ENCODE data around the gene CNKSR3.

CNKSR3 gene

DNA sequence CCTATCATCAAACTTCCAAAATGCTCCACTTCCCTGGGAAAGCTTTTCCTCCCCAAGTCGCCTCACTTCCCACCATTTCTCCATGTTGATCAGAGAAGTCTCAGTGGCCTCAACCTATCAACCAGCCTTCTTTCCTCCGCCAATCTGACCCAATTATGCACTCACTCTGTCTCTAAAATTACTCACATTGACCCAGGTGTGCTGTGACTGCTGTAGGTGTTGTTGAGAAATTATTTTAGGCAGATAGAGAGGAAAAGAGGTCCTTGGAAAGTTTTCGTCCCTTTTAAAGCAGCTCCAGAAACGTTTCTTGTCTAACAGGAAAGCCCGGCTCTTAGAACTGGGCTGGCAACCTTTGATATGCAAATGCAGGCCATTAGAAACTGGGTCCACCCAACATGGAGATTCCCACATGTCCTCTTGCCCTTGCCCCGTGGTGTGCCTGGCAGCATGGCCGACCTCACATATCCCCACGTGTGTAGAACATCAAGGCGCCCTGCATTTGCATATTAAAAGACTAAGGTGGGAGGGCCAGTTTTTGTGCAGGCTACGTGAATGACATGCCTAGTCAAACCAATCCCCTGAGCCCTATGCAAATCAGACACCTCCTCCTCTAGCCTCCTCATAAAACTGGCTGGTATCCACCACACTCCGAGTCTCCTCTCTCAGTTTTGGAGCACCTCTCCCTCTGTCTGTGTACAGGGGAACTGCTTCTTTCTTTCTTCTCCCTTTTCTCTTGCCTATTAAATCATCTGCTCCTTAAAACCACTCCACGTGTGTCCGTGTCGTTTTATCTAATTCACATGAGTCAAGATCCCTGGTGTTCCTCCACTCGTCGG, 166.8 kb downstream of the CNKSR3 start:
- Histone ChIP-seq H3K9me3 (ENCODE audit: control insufficient read depth in 1 of 2, low read length in 2 of 2) (peaks cover 0 to 1% of the 10 kb centered on the region in 2 donors), H3K4me1 (ENCODE audit: control insufficient read depth in 1 of 2, insufficient read depth in 2 of 2, low read length in 2 of 2) (no peaks in the 10 kb centered on the region), H3K4me3 (ENCODE audit: low read depth in 1 of 2, low read length in 2 of 2) (peak overlapping the region; percentile 54 to 66), H3K27me3 (ENCODE audit: control insufficient read depth in 1 of 2, insufficient read depth in 2 of 2, low read length in 2 of 2) (no peaks in the 10 kb centered on the region), H3K9ac (ENCODE audit: low read depth in 1 of 2, low read length in 2 of 2) (no peak overlapping the region), H3K36me3 (ENCODE audit: control insufficient read depth in 1 of 2, insufficient read depth in 2 of 2, low read length in 2 of 2) (no peaks in the 10 kb centered on the region), H3K27ac (ENCODE audit: low read depth, low read length) (no peak overlapping the region)

DNA sequence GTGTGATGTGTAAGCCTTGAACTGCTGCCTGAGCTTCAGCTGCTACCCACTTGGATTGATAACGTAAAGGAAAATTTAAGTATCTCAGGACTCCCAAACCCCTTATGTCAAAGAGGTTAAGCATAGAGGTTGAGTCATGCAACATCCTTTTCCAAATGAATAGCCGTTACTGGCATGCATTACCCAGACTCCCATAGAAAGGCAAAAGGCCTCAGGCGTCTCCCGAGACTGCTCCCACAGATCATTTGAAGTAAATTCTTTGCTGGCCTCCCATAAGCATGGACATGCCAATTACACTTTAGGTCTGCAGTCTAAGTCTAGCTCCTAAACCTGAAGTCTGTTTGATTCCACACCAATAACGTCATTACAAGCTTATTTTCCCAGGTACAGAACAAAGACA, 168.6 kb downstream of the CNKSR3 start:
- Histone ChIP-seq H3K27ac (ENCODE audit: low read depth, low read length) (no peak overlapping the region), H3K4me3 (ENCODE audit: low read depth in 1 of 2, low read length in 2 of 2) (no peak overlapping the region), H3K27me3 (ENCODE audit: control insufficient read depth in 1 of 2, insufficient read depth in 2 of 2, low read length in 2 of 2) (no peaks in the 10 kb centered on the region), H3K9me3 (ENCODE audit: control insufficient read depth in 1 of 2, low read length in 2 of 2) (peaks cover 0 to 1% of the 10 kb centered on the region in 2 donors), H3K4me1 (ENCODE audit: control insufficient read depth in 1 of 2, insufficient read depth in 2 of 2, low read length in 2 of 2) (no peaks in the 10 kb centered on the region), H3K9ac (ENCODE audit: low read depth in 1 of 2, low read length in 2 of 2) (no peak overlapping the region), H3K36me3 (ENCODE audit: control insufficient read depth in 1 of 2, insufficient read depth in 2 of 2, low read length in 2 of 2) (no peaks in the 10 kb centered on the region)

- Histone ChIP-seq H3K27me3 (ENCODE audit: control insufficient read depth in 1 of 2, insufficient read depth in 2 of 2, low read length in 2 of 2) (no peaks in the 10 kb centered on the region), H3K36me3 (ENCODE audit: control insufficient read depth in 1 of 2, insufficient read depth in 2 of 2, low read length in 2 of 2) (no peaks in the 10 kb centered on the region), H3K4me3 (ENCODE audit: low read depth in 1 of 2, low read length in 2 of 2) (no peak overlapping the region), H3K9ac (ENCODE audit: low read depth in 1 of 2, low read length in 2 of 2) (no peak overlapping the region), H3K9me3 (ENCODE audit: control insufficient read depth in 1 of 2, low read length in 2 of 2) (no peaks in the 10 kb centered on the region), H3K27ac (ENCODE audit: low read depth, low read length) (no peak overlapping the region), H3K4me1 (ENCODE audit: control insufficient read depth in 1 of 2, insufficient read depth in 2 of 2, low read length in 2 of 2) (no peaks in the 10 kb centered on the region)
Measured at GRCh38 chr6:154341336-154341735, 169.1 kb downstream of the CNKSR3 start.

Measured in duodenal mucosa (tissue), 2 donors.